SK-N-SH (cell line): ENCODE data around the gene PARS2. TPM values are rescaled to one million over a fixed set of nuclear protein-coding genes. Genes with fewer than 3 reads are reported as not detected.

Experiments used
- CTCF ChIA-PET: fragments of 300-600, 350-600 bp; formaldehyde crosslinking; extraction: SDS; loops from one replicate; lab custom pipeline; 2021; lab: Yijun Ruan, JAX
- POLR2A ChIA-PET: fragments of 350-600 bp; sonication (Branson Sonifier 250); formaldehyde crosslinking; extraction: SDS; loops from one replicate; lab custom pipeline; 2020; ENCODE audit warnings: antibody characterized with exemption, inconsistent platforms; lab: Yijun Ruan, JAX
- DNase-seq: peaks from one replicate; pipeline ENCODE4 v3.0.0; 2012
- H2AFZ ChIP-seq: fragments of 200-600 bp; sonication (generic); 2 replicates; pipeline ENCODE4 v1.8.1; 2016; ENCODE audit warnings: antibody characterized with exemption, mild to moderate bottlenecking, low read depth
- H3F3A ChIP-seq: fragments of 200-600 bp; sonication (generic); replicated peaks from 2 replicates; pipeline ENCODE3; 2016; ENCODE audit warnings: antibody characterized with exemption, mild to moderate bottlenecking; ENCODE audit not compliant: insufficient read depth
- H3K27ac ChIP-seq, 2 experiments: fragments of 200-500 bp in 1 of 2; fragments of 200-600 bp in 1 of 2; sonication (Bioruptor generic) in 1 of 2; sonication (generic), shearing (Covaris generic) in 1 of 2; 2 replicates each; pipeline versions ENCODE4 v1.5.1 to v1.6.1; 2014 to 2016; ENCODE audit warnings: low read depth in 2 of 2, inconsistent platforms in 1 of 2, low read length in 1 of 2, mild to moderate bottlenecking in 1 of 2, mixed read lengths in 1 of 2
- H3K27me3 ChIP-seq: fragments of 200-600 bp; sonication (generic), shearing (Covaris generic); 2 replicates; pipeline ENCODE4 v1.6.1; 2016; ENCODE audit warnings: mixed run types; ENCODE audit not compliant: insufficient read depth
- H3K36me3 ChIP-seq, 2 experiments: fragments of 200-500 bp in 1 of 2; fragments of 200-600 bp in 1 of 2; sonication (Bioruptor generic) in 1 of 2; sonication (generic) in 1 of 2; replicated peaks in 1 of 2; 2 replicates each; pipeline versions ENCODE3 to v1.5.1; 2014 to 2016; ENCODE audit warnings: low read length in 1 of 2, mild to moderate bottlenecking in 1 of 2; ENCODE audit not compliant: insufficient read depth in 2 of 2, control insufficient read depth in 1 of 2
- H3K4me1 ChIP-seq, 2 experiments: fragments of 200-500 bp in 1 of 2; fragments of 200-600 bp in 1 of 2; sonication (Bioruptor generic) in 1 of 2; sonication (generic), shearing (Covaris generic) in 1 of 2; 2 replicates each; pipeline versions ENCODE4 v1.5.1 to v1.6.1; 2014 to 2016; ENCODE audit warnings: low read depth in 1 of 2, low read length in 1 of 2, mixed run types in 1 of 2; ENCODE audit not compliant: insufficient read depth in 2 of 2, control insufficient read depth in 1 of 2
- H3K4me2 ChIP-seq: fragments of 200-600 bp; sonication (generic), shearing (Covaris generic); 2 replicates; pipeline ENCODE4 v1.6.1; 2017; ENCODE audit warnings: mixed run types
- H3K4me3 ChIP-seq, 2 experiments: fragments of 200-500 bp in 1 of 2; fragments of 200-600 bp in 1 of 2; sonication (Bioruptor generic) in 1 of 2; sonication (generic), shearing (Covaris generic) in 1 of 2; 2 replicates each; pipeline versions ENCODE4 v1.5.1 to v1.8.1; 2014 to 2016; ENCODE audit warnings: low read depth in 2 of 2, inconsistent platforms in 1 of 2, low read length in 1 of 2, mild to moderate bottlenecking in 1 of 2, mixed read lengths in 1 of 2, moderate library complexity in 1 of 2
- H3K79me2 ChIP-seq: fragments of 200-600 bp; sonication (generic); 2 replicates; pipeline ENCODE4 v1.8.1; 2017; ENCODE audit warnings: mild to moderate bottlenecking; ENCODE audit not compliant: insufficient read depth
- H3K9ac ChIP-seq: fragments of 200-600 bp; sonication (generic); 2 replicates; pipeline ENCODE4 v1.6.1; 2017; ENCODE audit warnings: mixed run types
- H3K9me2 ChIP-seq: fragments of 200-600 bp; sonication (generic); 2 replicates; pipeline ENCODE4 v1.6.1; 2017; ENCODE audit warnings: mixed run types
- H3K9me3 ChIP-seq: fragments of 200-600 bp; sonication (generic); 2 replicates; pipeline ENCODE4 v1.6.1; 2017; ENCODE audit warnings: mixed run types, mild to moderate bottlenecking, moderate library complexity
- H4K20me1 ChIP-seq: fragments of 200-600 bp; sonication (generic); 2 replicates; pipeline ENCODE4 v1.6.1; 2017; ENCODE audit warnings: mild to moderate bottlenecking, mixed run types; ENCODE audit not compliant: insufficient read depth
- CHD2 ChIP-seq: fragments of 150-350 bp; IDR thresholded peaks from 2 replicates; pipeline ENCODE4 v1.6.1; 2018; ENCODE audit warnings: low read length; ENCODE audit not compliant: partially characterized antibody
- CTCF ChIP-seq: fragments of 200-600 bp; sonication (generic); IDR thresholded peaks from 2 replicates; pipeline ENCODE4 v1.6.1; 2017; ENCODE audit warnings: antibody characterized with exemption, mild to moderate bottlenecking, moderate library complexity
- GATA2 ChIP-seq: sonication (generic); formaldehyde crosslinking; IDR thresholded peaks from 2 replicates; pipeline ENCODE4 v1.5.0; 2020; ENCODE audit warnings: mild to moderate bottlenecking, missing genetic modification reagents
- JUND ChIP-seq: IDR thresholded peaks from 2 replicates; pipeline ENCODE4 v1.4.0; 2012
- MXI1 ChIP-seq: IDR thresholded peaks from 2 replicates; pipeline ENCODE4 v1.6.1; 2012; ENCODE audit warnings: mild to moderate bottlenecking, low read depth, low read length, improper control_type of control experiment
- RAD21 ChIP-seq: IDR thresholded peaks from 2 replicates; pipeline ENCODE4 v1.6.1; 2012; ENCODE audit warnings: mild to moderate bottlenecking, low read length
- REST ChIP-seq: IDR thresholded peaks from 2 replicates; pipeline ENCODE4 v1.6.1; 2012; ENCODE audit warnings: mild to moderate bottlenecking, low read depth, low read length, moderate library complexity
- RXRA ChIP-seq: IDR thresholded peaks from 2 replicates; pipeline ENCODE4 v1.4.0; 2012; ENCODE audit warnings: low read depth, mild to moderate bottlenecking, borderline replicate concordance
- SMC3 ChIP-seq: IDR thresholded peaks from 2 replicates; pipeline ENCODE4 v1.6.1; 2012; ENCODE audit warnings: low read depth, low read length, improper control_type of control experiment
- USF1 ChIP-seq: IDR thresholded peaks from 2 replicates; pipeline ENCODE4 v1.4.0; 2012; ENCODE audit warnings: low read depth, borderline replicate concordance
- YY1 ChIP-seq: IDR thresholded peaks from 2 replicates; pipeline ENCODE4 v1.4.0; 2012; ENCODE audit warnings: low read depth, mild to moderate bottlenecking
- WGBS: methylation state at CpG from one replicate; pipeline ENCODE4 v1.1.6; 2017; ENCODE audit warnings: low lambda C conversion rate; 5-methylcytosine and 5-hydroxymethylcytosine counted together
- polyA plus RNA-seq, 3 experiments: library from polyadenylated mRNA; depleted of rRNA; stranded (reverse); fragments of >200 nt; gene quantifications; 2 replicates each; pipeline ENCODE4 v1.2.3, GENCODE V29; 2012

Gene PARS2
- polyA plus RNA-seq, 1 of the 3 experiments (the other 2 are of a cell fraction), result 3.2 TPM

- TF ChIP-seq CTCF (no peak), REST (no peak), USF1 (no peak), SMC3 (no peak), RXRA (no peak), YY1 (no peak), CHD2 (no peak), MXI1 (no peak), RAD21 (no peak), GATA2 (CRISPR knock-in tag) (no peak)
These were observed 13.7 kb downstream of the PARS2 start (continued) for GRCh38 chr1:54750596-54750995.

- TF ChIP-seq JUND, result no peak
- no peaks in the 10 kb centered on the region for H3F3A ChIP-seq
- H4K20me1 ChIP-seq, result no peaks in the 10 kb centered on the region
- H3K27me3 ChIP-seq, result no peaks in the 10 kb centered on the region
- H3K9ac ChIP-seq, result no peak overlapping the region
- peaks cover 0 to 2% of the 10 kb centered on the region in 2 experiments for H3K36me3 ChIP-seq
- H3K4me3 ChIP-seq, result no peak overlapping the region
- no peaks in the 10 kb centered on the region for H3K9me3 ChIP-seq
- no peak overlapping the region for H3K27ac ChIP-seq
- H3K9me2 ChIP-seq, result no peaks in the 10 kb centered on the region
- H3K79me2 ChIP-seq, result no peaks in the 10 kb centered on the region
- no peak overlapping the region for H3K4me2 ChIP-seq
- WGBS, result no CpG with 5 or more reads among the region's 14 CpGs
- peaks cover 0 to 2% of the 10 kb centered on the region in 2 experiments; a peak in 1 of 4 replicates for H3K4me1 ChIP-seq
- no peak overlapping the region for H2AFZ ChIP-seq
- no peak for DNase-seq
- POLR2A ChIA-PET, result no interaction called here
- CTCF ChIA-PET, result no interaction called here
These were observed 16.1 kb downstream of the PARS2 start for GRCh38 chr1:54748094-54748835.
